ENCODE measurements around the gene ZNF697.

The ZNF697 gene

DNA sequence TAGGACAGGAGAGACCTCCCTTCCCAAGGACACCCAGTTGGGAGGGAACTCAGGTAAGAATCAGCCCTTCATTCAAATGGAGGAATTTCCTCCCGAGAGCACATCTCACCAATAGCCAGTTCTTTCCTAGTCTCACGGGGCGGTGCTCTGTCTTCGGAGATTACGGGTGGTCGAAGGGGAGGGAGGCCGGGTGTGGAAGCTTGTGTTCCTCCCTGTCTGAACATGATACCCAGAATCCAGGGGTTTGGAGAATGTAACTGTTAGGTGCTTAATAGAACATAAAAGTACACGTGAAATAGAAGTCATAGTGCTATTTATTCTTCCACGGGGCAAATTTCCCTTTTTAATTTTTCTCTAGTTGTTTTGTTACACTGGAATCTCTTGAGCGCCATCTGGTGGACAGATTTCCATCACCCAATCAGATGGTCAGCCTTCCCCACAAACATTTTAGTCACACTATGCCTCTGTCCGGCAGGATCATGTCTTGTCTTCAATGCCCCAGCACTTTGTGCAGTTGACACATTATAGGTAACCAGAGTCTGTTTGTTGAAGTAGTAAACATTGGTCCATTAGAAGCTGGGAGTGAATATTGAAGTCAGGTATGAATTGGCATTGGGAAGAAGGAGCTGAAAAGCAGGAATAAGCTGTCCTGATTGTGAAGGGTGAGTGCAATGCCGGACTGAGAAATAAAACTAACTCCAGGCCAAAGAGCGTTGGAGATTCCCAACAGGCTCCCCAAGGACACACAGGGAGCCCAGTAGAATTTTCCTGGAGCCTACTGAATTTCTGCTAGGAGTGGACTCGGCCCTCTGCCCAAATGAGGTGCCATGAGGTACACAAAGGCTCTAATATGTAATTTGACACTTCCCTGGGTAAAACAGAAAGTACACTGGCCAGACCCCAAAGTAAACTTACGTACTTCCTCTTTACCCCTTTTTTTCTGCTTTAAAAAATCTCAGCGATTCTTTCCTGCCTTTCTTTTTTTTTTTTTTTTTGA lies 27.6 kb upstream of the ZNF697 start:
- peak overlapping the region; percentile 70 for H3K4me3 ChIP-seq
- DNase-seq (ENCODE audit: low spot score), result no peak

DNA sequence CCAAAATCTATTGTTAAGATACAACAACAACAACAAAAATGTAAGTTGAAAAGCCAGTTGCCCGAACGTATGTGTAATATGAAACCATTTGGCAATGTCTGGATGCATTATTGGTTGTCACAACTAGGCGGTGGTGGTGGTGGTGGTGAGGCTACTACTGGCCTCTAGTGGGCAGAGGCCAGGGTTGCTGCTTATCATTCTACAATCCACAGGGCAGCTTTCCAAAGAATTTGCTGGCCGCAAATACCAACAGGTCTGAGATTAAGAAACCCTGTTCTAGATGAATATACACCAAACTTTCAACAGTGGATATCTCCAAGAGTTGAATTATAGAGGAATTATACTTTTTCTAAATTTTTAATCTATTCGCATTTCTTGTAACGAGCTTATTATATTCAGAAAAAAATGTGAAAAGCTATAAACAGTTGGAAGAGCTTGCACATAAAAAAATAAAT lies 26.8 kb upstream of the ZNF697 start:
- TF ChIP-seq, protein P1, sequence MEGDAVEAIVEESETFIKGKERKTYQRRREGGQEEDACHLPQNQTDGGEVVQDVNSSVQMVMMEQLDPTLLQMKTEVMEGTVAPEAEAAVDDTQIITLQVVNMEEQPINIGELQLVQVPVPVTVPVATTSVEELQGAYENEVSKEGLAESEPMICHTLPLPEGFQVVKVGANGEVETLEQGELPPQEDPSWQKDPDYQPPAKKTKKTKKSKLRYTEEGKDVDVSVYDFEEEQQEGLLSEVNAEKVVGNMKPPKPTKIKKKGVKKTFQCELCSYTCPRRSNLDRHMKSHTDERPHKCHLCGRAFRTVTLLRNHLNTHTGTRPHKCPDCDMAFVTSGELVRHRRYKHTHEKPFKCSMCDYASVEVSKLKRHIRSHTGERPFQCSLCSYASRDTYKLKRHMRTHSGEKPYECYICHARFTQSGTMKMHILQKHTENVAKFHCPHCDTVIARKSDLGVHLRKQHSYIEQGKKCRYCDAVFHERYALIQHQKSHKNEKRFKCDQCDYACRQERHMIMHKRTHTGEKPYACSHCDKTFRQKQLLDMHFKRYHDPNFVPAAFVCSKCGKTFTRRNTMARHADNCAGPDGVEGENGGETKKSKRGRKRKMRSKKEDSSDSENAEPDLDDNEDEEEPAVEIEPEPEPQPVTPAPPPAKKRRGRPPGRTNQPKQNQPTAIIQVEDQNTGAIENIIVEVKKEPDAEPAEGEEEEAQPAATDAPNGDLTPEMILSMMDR (IDR thresholded peaks at IDR 0.05), result no peak
- Histone ChIP-seq H3K4me3 (peak overlapping the region; percentile 70), H3K27ac (no peak overlapping the region)

More for the DNA sequence above, 27.6 kb upstream of the ZNF697 start:
- H3K27ac ChIP-seq, result peak overlapping the region in 1 of 2 donors; percentile 79
- TF ChIP-seq, protein P1 (IDR thresholded peaks at IDR 0.05), result peak; percentile 84

DNA sequence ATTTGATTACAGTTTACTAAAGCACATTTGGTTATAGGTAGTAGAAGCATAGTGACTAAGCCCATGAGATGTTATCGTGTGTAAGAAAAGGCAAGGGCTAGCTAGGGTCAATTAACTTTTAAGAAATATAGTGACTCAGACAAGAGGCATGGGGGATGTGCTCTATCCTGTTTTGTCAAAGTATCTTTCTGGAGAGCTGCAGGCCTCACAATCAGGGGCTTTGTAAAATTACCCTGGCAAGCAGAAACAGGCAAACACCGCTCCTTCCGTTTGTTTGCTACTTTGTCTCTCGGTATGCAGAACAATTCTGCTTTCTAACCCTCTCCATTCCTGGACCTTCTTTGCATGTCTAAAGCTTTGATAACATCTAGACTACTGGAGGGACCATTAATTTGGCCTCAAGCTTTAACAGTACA lies 26.1 kb upstream of the ZNF697 start:
- Histone ChIP-seq H3K27ac (peak overlapping the region in 1 of 2 donors; percentile 32), H3K4me3 (no peak overlapping the region)
- TF ChIP-seq, protein P1 (IDR thresholded peaks at IDR 0.05), result no peak
- no peak for DNase-seq (ENCODE audit: low spot score)

More for the DNA sequence above, 26.8 kb upstream of the ZNF697 start:
- DNase-seq (ENCODE audit: low spot score), result no peak

DNA sequence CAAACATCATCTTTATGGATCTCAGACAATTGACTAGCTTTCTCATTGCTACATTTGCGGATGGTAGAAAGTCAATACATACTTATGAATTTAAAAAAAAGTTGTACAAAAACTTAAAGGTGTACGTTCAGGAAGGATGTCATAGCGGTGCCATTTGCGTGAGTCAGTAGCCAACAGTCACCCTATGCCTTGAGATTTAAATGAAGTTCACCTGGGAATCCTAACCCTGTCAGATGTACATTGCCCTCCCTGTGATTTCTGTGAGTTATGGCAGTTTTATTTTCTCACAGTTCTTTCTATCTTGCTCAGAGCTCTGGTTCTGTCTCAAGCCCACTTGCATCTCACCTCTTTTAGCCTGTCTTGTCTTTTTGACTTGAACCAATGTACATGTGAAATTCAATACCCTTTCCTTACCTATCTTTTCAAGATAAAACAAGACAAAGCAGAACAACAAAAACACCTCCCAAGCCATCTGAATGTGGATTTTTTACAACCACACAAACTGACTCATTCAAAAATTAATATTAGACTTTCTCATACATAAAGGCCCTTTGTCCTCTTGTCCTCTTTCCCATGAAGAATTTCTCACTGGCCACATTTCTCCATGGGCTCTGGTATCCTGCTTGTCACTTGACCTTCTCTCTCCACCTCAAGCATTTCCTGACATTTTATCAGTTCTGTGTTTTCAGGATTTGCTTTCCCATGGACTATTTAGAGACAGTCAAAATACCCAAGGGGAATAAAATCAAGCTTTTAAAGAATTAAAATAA lies 25.3 kb upstream of the ZNF697 start:
- Histone ChIP-seq H3K4me3 (no peak overlapping the region), H3K27ac (peak overlapping the region in 1 of 2 donors; percentile 32)
- TF ChIP-seq, protein P1 (IDR thresholded peaks at IDR 0.05), result no peak
- no peak for DNase-seq (ENCODE audit: low spot score)

DNA sequence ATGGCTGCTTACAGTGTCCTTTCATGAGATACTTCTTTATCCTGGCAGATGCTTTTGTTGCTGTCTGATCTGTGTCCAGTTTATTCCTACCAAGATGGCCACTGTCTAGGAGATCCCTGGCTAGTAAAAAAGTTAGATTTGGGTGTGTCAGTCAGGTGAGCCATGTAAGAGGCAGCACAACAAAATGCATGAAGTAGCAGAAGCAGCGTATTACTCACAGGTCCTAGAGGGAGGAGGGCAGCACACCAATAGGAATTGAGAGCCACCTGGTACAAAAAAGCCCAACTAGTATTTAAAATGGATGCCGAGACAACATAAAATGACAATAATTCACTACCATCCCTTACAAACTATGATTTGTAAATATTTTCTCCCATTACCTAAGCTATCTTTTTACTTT lies 22.8 kb upstream of the ZNF697 start:
- no peak overlapping the region for H3K27ac ChIP-seq
- TF ChIP-seq, protein P1 (IDR thresholded peaks at IDR 0.05), result no peak
- no peak overlapping the region for H3K4me3 ChIP-seq
- DNase-seq (ENCODE audit: low spot score), result no peak

DNA sequence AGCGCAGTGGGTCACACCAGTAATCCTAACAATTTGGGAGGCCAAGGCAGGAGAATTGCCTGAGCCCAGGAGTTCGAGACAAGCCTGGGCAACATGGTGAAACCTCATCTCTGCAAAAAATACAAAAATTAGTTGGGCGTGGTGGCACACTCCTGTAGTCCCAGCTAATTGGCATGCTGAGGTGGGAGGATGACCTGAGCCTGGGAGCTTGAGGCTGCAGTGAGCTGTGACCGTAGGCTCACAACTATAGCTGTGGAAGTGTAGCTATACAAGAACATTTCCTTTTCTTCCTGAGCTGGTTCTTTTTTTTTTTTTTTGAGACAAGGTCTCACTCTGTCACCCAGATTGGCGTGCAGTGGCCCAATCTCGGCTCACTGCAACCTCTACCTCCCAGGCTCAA lies 19.1 kb upstream of the ZNF697 start:
- Histone ChIP-seq H3K4me3 (no peak overlapping the region), H3K27ac (no peak overlapping the region)
- TF ChIP-seq, protein P1 (IDR thresholded peaks at IDR 0.05), result no peak
- no peak for DNase-seq (ENCODE audit: low spot score)

Data from coronary artery (tissue), 2 donors.